ENCODE results near the gene MTA3.
"Not testable (repeated sequence)": the region's sequence is repeated elsewhere in the genome, so short reads cannot be mapped to it uniquely, and the experiment has no call there.

The MTA3 gene

DNA sequence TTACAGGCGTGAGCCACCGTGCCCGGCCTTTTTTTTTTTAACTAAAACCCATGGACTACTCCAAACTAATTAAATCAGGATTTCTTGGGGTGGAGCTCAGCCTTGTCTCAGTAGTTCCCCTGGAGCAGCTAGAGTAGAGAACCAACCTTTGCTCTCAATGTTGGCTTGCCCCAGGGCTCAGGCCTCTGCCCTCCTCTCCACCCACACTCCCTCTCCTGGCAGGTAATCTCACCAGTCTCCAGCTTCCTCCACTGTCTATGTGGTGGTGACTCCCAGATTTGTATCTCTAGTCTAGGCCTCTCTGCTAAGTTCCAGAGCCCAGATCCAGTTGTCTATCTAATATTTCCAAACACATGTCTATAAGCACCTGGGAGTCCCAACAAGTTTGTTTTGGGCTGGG lies 9.6 kb upstream of the MTA3 start:
- H3K4me2 ChIP-seq (ENCODE audit: low read depth, low read length, poor library complexity, severe bottlenecking): no peak overlapping the region
- H4K20me1 ChIP-seq (ENCODE audit: insufficient read depth, low read length, poor library complexity, severe bottlenecking): no peaks in the 10 kb centered on the region
- no peaks in the 10 kb centered on the region for H3K27me3 ChIP-seq (ENCODE audit: insufficient read depth, low read length, poor library complexity, severe bottlenecking)
- no peaks in the 10 kb centered on the region for H3K4me1 ChIP-seq (ENCODE audit: insufficient read depth, low read length, poor library complexity, severe bottlenecking)
- H2AFZ ChIP-seq (ENCODE audit: low read length): no peak overlapping the region
- no peaks in the 10 kb centered on the region for H3K36me3 ChIP-seq (ENCODE audit: insufficient read depth, low read length)
- H3F3A ChIP-seq (ENCODE audit: low read depth): no peaks in the 10 kb centered on the region
- no peaks in the 10 kb centered on the region for H3K79me2 ChIP-seq (ENCODE audit: insufficient read depth, low read length)
- H3K4me3 ChIP-seq (ENCODE audit: low read length, poor library complexity, severe bottlenecking): no peak overlapping the region
- no peaks in the 10 kb centered on the region for H3K9me3 ChIP-seq (ENCODE audit: insufficient read depth, low read depth, low read length)
- no peak for TF ChIP-seq EZH2phosphoT487 (IDR thresholded peaks at IDR 0.05; ENCODE audit: borderline replicate concordance)
- TF ChIP-seq, protein P1, sequence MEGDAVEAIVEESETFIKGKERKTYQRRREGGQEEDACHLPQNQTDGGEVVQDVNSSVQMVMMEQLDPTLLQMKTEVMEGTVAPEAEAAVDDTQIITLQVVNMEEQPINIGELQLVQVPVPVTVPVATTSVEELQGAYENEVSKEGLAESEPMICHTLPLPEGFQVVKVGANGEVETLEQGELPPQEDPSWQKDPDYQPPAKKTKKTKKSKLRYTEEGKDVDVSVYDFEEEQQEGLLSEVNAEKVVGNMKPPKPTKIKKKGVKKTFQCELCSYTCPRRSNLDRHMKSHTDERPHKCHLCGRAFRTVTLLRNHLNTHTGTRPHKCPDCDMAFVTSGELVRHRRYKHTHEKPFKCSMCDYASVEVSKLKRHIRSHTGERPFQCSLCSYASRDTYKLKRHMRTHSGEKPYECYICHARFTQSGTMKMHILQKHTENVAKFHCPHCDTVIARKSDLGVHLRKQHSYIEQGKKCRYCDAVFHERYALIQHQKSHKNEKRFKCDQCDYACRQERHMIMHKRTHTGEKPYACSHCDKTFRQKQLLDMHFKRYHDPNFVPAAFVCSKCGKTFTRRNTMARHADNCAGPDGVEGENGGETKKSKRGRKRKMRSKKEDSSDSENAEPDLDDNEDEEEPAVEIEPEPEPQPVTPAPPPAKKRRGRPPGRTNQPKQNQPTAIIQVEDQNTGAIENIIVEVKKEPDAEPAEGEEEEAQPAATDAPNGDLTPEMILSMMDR (conservative IDR thresholded peaks at IDR 0.05; ENCODE audit: low read length): no peak
- H3K9ac ChIP-seq (ENCODE audit: low read depth, low read length, poor library complexity, severe bottlenecking): no peak overlapping the region
- H3K9me2 ChIP-seq (replicated peaks; ENCODE audit: low read depth, low read length): no peaks in the 10 kb centered on the region

DNA sequence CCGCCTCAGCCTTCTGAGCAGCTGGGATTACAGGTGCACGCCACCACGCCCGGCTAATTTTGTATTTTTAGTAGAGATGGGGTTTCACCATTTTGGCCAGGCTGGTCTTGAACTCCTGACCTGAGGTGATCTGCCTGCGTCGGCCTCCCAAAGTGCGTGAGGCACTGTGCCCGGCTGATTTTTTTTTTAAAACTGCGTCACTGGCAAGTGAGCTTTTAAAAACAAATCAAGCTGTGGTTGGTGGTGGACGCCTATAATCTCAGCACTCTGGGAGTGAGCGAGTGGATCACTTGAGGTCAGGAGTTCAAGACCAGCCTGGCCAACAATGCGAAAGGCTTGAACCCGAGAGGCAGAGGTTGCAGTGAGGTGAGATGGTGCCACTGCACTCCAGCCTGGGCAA lies 8.3 kb upstream of the MTA3 start:
- not testable (repeated sequence) for H3K4me2 ChIP-seq (ENCODE audit: low read depth, low read length, poor library complexity, severe bottlenecking); H3K9me2 ChIP-seq (replicated peaks; ENCODE audit: low read depth, low read length); H3F3A ChIP-seq (ENCODE audit: low read depth); H3K36me3 ChIP-seq (ENCODE audit: insufficient read depth, low read length); H3K27me3 ChIP-seq (ENCODE audit: insufficient read depth, low read length, poor library complexity, severe bottlenecking); H3K9ac ChIP-seq (ENCODE audit: low read depth, low read length, poor library complexity, severe bottlenecking); H3K4me3 ChIP-seq (ENCODE audit: low read length, poor library complexity, severe bottlenecking); H3K4me1 ChIP-seq (ENCODE audit: insufficient read depth, low read length, poor library complexity, severe bottlenecking); H2AFZ ChIP-seq (ENCODE audit: low read length); H3K9me3 ChIP-seq (ENCODE audit: insufficient read depth, low read depth, low read length); H3K79me2 ChIP-seq (ENCODE audit: insufficient read depth, low read length); H4K20me1 ChIP-seq (ENCODE audit: insufficient read depth, low read length, poor library complexity, severe bottlenecking)

DNA sequence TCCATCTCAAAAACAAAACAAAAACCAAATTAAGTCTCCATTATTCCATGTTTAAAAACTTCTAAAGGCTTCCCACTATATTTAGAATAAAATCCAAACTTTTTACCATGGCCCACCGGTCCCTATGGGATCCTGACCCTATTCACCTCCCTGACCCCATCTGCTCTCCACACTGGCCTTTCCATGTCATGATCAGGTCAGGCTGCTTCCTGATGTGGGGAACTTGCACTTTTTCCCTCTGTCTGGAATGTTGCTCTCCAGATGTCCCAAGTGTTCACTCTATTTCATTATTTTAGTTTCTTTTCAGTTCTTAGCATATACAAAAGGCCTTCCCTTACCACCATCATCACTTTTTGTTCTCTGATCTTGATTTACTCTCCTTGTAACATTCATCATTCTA lies 7.5 kb upstream of the MTA3 start:
- Histone ChIP-seq H3K36me3 (ENCODE audit: insufficient read depth, low read length) (no peaks in the 10 kb centered on the region), H3K4me2 (ENCODE audit: low read depth, low read length, poor library complexity, severe bottlenecking) (no peak overlapping the region), H3F3A (ENCODE audit: low read depth) (no peaks in the 10 kb centered on the region), H3K9me3 (ENCODE audit: insufficient read depth, low read depth, low read length) (no peaks in the 10 kb centered on the region), H3K27me3 (ENCODE audit: insufficient read depth, low read length, poor library complexity, severe bottlenecking) (no peaks in the 10 kb centered on the region), H3K9ac (ENCODE audit: low read depth, low read length, poor library complexity, severe bottlenecking) (no peak overlapping the region), H3K4me1 (ENCODE audit: insufficient read depth, low read length, poor library complexity, severe bottlenecking) (no peaks in the 10 kb centered on the region), H3K9me2 (replicated peaks; ENCODE audit: low read depth, low read length) (no peaks in the 10 kb centered on the region), H3K79me2 (ENCODE audit: insufficient read depth, low read length) (no peaks in the 10 kb centered on the region), H3K4me3 (ENCODE audit: low read length, poor library complexity, severe bottlenecking) (no peak overlapping the region), H2AFZ (ENCODE audit: low read length) (no peak overlapping the region), H4K20me1 (ENCODE audit: insufficient read depth, low read length, poor library complexity, severe bottlenecking) (no peaks in the 10 kb centered on the region)
- no peak for TF ChIP-seq EZH2phosphoT487 (IDR thresholded peaks at IDR 0.05; ENCODE audit: borderline replicate concordance)
- TF ChIP-seq, protein P1 (conservative IDR thresholded peaks at IDR 0.05; ENCODE audit: low read length): no peak

DNA sequence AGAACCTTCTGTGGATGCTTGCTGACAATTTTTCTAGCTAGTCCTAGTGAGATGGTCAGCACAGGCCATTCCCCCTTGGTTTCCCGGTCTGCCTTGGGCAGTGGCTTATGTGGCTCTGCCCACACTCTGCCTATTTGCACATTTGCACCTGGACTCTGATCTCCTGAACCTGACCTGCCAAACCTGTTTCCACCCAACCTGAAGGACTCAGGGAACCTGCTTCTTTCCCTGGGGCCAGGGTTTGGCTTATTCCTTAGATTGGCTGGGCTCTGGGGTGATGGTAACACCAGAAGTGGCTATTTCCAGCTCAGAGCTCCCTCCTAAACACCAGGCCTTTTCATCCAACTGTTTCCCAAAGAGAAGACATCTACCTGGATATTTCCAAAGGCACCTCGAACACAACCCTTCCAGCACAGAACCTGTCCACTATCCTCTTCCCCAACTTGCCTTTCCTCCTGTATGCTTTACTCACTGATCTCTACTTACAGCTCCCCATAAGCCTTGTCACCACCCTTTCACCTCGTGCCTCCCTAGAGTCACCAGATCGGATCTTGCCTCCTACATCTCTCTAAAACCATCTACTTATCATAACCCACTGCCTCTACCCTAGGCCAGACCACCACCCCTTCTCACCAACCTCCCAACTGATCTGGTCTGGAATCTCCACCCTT lies 5.8 kb upstream of the MTA3 start:
- H3K27me3 ChIP-seq (ENCODE audit: insufficient read depth, low read length, poor library complexity, severe bottlenecking): no peaks in the 10 kb centered on the region
- no peaks in the 10 kb centered on the region for H3K4me1 ChIP-seq (ENCODE audit: insufficient read depth, low read length, poor library complexity, severe bottlenecking)
- H4K20me1 ChIP-seq (ENCODE audit: insufficient read depth, low read length, poor library complexity, severe bottlenecking): no peaks in the 10 kb centered on the region
- no peak overlapping the region for H3K4me3 ChIP-seq (ENCODE audit: low read length, poor library complexity, severe bottlenecking)
- H3K9me2 ChIP-seq (replicated peaks; ENCODE audit: low read depth, low read length): no peaks in the 10 kb centered on the region
- no peaks in the 10 kb centered on the region for H3K36me3 ChIP-seq (ENCODE audit: insufficient read depth, low read length)
- H3K4me2 ChIP-seq (ENCODE audit: low read depth, low read length, poor library complexity, severe bottlenecking): no peak overlapping the region
- no peaks in the 10 kb centered on the region for H3K9me3 ChIP-seq (ENCODE audit: insufficient read depth, low read depth, low read length)
- no peaks in the 10 kb centered on the region for H3K79me2 ChIP-seq (ENCODE audit: insufficient read depth, low read length)
- no peaks in the 10 kb centered on the region; the same call in 1 of the 2 replicates for H3F3A ChIP-seq (ENCODE audit: low read depth)
- H2AFZ ChIP-seq (ENCODE audit: low read length): no peak overlapping the region
- no peak overlapping the region for H3K9ac ChIP-seq (ENCODE audit: low read depth, low read length, poor library complexity, severe bottlenecking)
- TF ChIP-seq, protein P1 (conservative IDR thresholded peaks at IDR 0.05; ENCODE audit: low read length): no peak
- TF ChIP-seq EZH2phosphoT487 (IDR thresholded peaks at IDR 0.05; ENCODE audit: borderline replicate concordance): no peak

All from Loucy (cell line).